DOHH2 (cell line): ENCODE results near the gene PLA2G6.

Experiments
- EZH2phosphoT487 ChIP-seq: fragments of 200-600 bp; sonication (generic); IDR thresholded peaks from 2 replicates; pipeline ENCODE4 v1.6.1; 2017; ENCODE audit warnings: borderline replicate concordance, mild to moderate bottlenecking, antibody characterized with exemption, low read length, moderate library complexity, mixed read lengths
- TF ChIP-seq, protein P1 (sequence below): fragments of 200-600 bp; sonication (generic); IDR thresholded peaks from one replicate; pipeline ENCODE4 v1.5.1; 2014; ENCODE audit warnings: antibody characterized with exemption, mild to moderate bottlenecking, low read depth, low read length; ENCODE audit not compliant: poor library complexity, severe bottlenecking

DNA sequence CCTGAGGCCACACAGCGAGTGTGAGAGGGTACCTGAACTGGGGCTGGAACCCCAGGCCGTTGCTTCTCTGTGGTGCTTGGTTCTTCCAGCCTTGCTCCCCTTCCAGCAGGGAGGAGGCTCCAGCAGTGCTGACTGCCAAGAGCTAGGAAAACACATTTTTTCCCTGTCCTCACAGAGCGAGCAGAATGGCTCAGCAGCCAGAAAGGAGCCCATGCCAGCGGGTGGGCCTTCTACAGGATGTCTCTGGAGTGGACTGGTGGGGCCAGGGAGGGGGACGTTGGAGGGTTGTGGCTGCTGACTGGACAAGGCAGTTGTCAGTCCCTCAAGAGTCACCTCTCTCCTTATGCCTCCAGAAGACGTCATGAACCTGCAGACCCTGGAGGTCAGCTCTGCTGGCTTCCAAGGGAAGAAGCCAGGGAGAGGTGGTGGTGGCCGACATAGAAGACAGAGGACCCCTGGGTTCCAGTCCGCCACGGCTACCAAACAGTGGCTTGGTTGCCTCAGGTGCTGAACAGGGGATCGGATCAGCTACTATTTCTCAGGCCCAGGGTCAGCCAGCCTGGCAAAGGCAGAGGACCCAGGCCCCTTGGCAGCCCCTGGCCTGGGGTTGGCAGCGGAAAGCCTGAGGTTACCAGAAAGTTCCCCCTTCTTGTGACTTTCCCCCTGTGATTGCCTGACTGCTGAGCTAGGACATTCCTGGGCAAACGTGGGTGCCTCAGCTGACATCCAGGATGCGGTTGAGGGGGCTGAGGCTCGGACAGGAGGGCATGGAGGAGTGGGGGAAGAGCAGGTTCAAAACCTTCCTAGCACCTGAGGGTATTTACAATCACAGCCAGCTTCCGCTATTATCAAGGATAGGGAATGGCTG is 23.9 kb upstream of the PLA2G6 start:
- TF ChIP-seq, protein P1, sequence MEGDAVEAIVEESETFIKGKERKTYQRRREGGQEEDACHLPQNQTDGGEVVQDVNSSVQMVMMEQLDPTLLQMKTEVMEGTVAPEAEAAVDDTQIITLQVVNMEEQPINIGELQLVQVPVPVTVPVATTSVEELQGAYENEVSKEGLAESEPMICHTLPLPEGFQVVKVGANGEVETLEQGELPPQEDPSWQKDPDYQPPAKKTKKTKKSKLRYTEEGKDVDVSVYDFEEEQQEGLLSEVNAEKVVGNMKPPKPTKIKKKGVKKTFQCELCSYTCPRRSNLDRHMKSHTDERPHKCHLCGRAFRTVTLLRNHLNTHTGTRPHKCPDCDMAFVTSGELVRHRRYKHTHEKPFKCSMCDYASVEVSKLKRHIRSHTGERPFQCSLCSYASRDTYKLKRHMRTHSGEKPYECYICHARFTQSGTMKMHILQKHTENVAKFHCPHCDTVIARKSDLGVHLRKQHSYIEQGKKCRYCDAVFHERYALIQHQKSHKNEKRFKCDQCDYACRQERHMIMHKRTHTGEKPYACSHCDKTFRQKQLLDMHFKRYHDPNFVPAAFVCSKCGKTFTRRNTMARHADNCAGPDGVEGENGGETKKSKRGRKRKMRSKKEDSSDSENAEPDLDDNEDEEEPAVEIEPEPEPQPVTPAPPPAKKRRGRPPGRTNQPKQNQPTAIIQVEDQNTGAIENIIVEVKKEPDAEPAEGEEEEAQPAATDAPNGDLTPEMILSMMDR: no peak
- TF ChIP-seq EZH2phosphoT487: no peak
